ENCODE measurements around the gene LMTK3.
"Not testable (repeated sequence)": the region's sequence is repeated elsewhere in the genome, so short reads cannot be mapped to it uniquely, and the experiment has no call there.

LMTK3 gene

GRCh38 chr19:48530770-48531169 is 19.1 kb upstream of the LMTK3 start:
- H3K9me3 ChIP-seq (ENCODE audit: low read length) = no peaks in the 10 kb centered on the region
- H3K9ac ChIP-seq (ENCODE audit: low read length) = no peak overlapping the region

DNA sequence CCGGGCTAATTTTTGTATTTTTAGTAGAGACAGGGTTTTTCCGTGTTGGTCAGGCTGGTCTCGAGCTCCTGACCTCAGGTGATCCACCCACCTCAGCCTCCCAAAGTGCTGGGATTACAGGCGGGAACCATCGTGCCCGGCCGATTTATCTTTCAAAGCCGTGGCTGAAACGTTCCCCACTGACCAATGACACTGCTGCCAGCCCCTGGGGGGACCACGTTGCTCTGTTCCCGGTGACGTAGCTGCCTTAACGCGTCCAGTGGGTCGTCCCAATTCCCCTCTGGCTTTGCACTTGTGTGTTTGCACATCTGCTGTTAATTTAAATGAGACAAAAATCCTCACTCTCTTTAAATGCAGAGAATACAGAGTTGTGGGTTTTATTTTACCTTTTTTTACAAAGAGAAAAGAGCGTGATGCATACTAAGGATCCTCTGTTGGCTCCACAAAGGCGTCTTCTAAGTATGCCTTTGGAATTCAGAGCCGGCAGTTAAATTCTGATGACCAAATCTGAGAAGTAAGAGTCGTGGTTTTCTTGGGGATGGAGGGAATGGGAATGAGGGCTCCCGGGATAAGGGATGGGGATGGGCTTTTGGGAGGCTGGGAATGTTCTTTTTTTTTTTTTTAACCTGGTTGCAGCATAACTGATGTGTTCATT is 18.6 kb upstream of the LMTK3 start:
- no peaks in the 10 kb centered on the region for H3K9me3 ChIP-seq (ENCODE audit: low read length)
- no peak overlapping the region for H3K27ac ChIP-seq (ENCODE audit: low read depth, low read length)
- no peaks in the 10 kb centered on the region for H3K27me3 ChIP-seq (ENCODE audit: control insufficient read depth in 1 of 2, insufficient read depth in 2 of 2, low read length in 2 of 2)
- H3K36me3 ChIP-seq (ENCODE audit: insufficient read depth, low read length) = no peaks in the 10 kb centered on the region
- H3K4me3 ChIP-seq (ENCODE audit: low read depth in 1 of 2, low read length in 2 of 2) = no peak overlapping the region
- no peak overlapping the region for H3K9ac ChIP-seq (ENCODE audit: low read length)
- no peaks in the 10 kb centered on the region for H3K4me1 ChIP-seq (ENCODE audit: insufficient read depth, low read length)

More at GRCh38 chr19:48530770-48531169, 19.1 kb upstream of the LMTK3 start:
- no peak overlapping the region for H3K27ac ChIP-seq (ENCODE audit: low read depth, low read length)
- no peaks in the 10 kb centered on the region for H3K36me3 ChIP-seq (ENCODE audit: insufficient read depth, low read length)
- H3K4me3 ChIP-seq (ENCODE audit: low read depth in 1 of 2, low read length in 2 of 2) = no peak overlapping the region
- no peaks in the 10 kb centered on the region for H3K4me1 ChIP-seq (ENCODE audit: insufficient read depth, low read length)
- H3K27me3 ChIP-seq (ENCODE audit: control insufficient read depth in 1 of 2, insufficient read depth in 2 of 2, low read length in 2 of 2) = no peaks in the 10 kb centered on the region

DNA sequence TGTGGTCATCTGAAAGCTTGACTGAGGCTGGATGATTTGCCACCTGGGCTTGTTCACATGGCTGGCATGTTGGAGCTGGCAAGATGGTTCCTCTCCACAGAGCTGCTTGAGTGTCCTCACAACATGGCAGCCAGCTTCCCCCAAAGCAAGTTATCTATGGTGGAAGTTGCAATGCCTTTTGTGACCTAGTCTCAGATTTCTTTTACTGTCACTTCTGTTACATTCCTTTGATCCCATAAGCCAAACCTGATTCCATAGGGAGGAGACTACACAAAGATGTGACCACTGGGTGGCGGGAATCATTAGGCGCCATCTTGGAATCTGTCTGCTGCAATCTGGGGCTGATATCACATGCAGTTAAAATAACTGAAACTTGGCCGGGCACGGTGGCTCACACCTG is 17.5 kb upstream of the LMTK3 start:
- H3K9ac ChIP-seq (ENCODE audit: low read length) = no peak overlapping the region
- H3K4me3 ChIP-seq (ENCODE audit: low read depth in 1 of 2, low read length in 2 of 2) = no peak overlapping the region
- H3K36me3 ChIP-seq (ENCODE audit: insufficient read depth, low read length) = no peaks in the 10 kb centered on the region
- no peaks in the 10 kb centered on the region for H3K4me1 ChIP-seq (ENCODE audit: insufficient read depth, low read length)
- H3K9me3 ChIP-seq (ENCODE audit: low read length) = peaks cover 2% of the 10 kb centered on the region
- H3K27ac ChIP-seq (ENCODE audit: low read depth, low read length) = no peak overlapping the region
- no peaks in the 10 kb centered on the region for H3K27me3 ChIP-seq (ENCODE audit: control insufficient read depth in 1 of 2, insufficient read depth in 2 of 2, low read length in 2 of 2)

DNA sequence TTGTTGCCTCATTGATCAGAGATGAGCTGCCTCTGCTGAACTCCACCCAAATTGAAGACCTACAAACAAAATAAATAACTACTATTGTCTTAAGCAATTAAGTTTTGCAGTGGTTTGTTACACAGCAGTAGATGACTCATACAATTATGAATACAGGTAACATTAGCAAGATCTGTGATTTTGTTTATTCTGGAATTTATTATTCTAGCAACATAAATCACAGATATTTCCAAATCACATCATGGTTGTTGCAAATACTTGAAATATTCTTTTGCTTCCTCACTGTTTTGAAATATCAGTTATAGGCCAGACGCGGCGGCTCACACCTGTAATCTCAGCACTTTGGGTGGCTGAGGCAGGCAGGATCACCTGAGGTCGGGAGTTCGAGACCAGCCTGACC is 13.1 kb upstream of the LMTK3 start:
- Histone ChIP-seq H3K4me1 (ENCODE audit: insufficient read depth, low read length) (no peaks in the 10 kb centered on the region), H3K27me3 (ENCODE audit: control insufficient read depth in 1 of 2, insufficient read depth in 2 of 2, low read length in 2 of 2) (no peaks in the 10 kb centered on the region), H3K9me3 (ENCODE audit: low read length) (peaks cover 4% of the 10 kb centered on the region), H3K27ac (ENCODE audit: low read depth, low read length) (no peak overlapping the region), H3K4me3 (ENCODE audit: low read depth in 1 of 2, low read length in 2 of 2) (no peak overlapping the region), H3K36me3 (ENCODE audit: insufficient read depth, low read length) (no peaks in the 10 kb centered on the region), H3K9ac (ENCODE audit: low read length) (no peak overlapping the region)

DNA sequence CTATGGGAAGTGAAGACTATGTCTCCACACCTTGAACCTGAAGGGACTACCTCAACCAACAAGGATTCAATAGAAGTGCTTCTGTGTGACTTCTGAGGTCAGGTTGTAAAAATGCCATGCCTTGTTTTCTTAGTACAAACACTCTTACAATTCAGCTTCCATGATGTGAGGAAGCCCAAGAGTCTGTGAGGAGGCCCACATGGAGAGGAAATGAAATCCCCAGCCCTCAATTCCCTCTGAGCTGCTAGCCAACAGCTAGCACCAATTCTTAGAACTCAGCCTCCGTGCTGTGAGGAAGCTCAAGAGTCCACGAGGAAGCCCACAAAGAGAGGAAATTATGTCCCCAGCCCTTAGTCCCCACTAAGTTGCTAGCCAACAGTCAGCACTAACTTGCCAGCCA is 12.6 kb upstream of the LMTK3 start:
- H3K9ac ChIP-seq (ENCODE audit: low read length) = no peak overlapping the region
- no peaks in the 10 kb centered on the region for H3K4me1 ChIP-seq (ENCODE audit: insufficient read depth, low read length)
- no peak overlapping the region for H3K4me3 ChIP-seq (ENCODE audit: low read depth in 1 of 2, low read length in 2 of 2)
- H3K9me3 ChIP-seq (ENCODE audit: low read length) = peaks cover 4% of the 10 kb centered on the region
- H3K27me3 ChIP-seq (ENCODE audit: control insufficient read depth in 1 of 2, insufficient read depth in 2 of 2, low read length in 2 of 2) = no peaks in the 10 kb centered on the region
- no peaks in the 10 kb centered on the region for H3K36me3 ChIP-seq (ENCODE audit: insufficient read depth, low read length)
- no peak overlapping the region for H3K27ac ChIP-seq (ENCODE audit: low read depth, low read length)

- H3K4me1 ChIP-seq (ENCODE audit: insufficient read depth, low read length) = no peaks in the 10 kb centered on the region
- H3K27ac ChIP-seq (ENCODE audit: low read depth, low read length) = no peak overlapping the region
- H3K36me3 ChIP-seq (ENCODE audit: insufficient read depth, low read length) = no peaks in the 10 kb centered on the region
- peaks cover 4% of the 10 kb centered on the region for H3K9me3 ChIP-seq (ENCODE audit: low read length)
- H3K9ac ChIP-seq (ENCODE audit: low read length) = no peak overlapping the region
- no peaks in the 10 kb centered on the region for H3K27me3 ChIP-seq (ENCODE audit: control insufficient read depth in 1 of 2, insufficient read depth in 2 of 2, low read length in 2 of 2)
- H3K4me3 ChIP-seq (ENCODE audit: low read depth in 1 of 2, low read length in 2 of 2) = no peak overlapping the region
Observed at GRCh38 chr19:48520134-48520533, 8.5 kb upstream of the LMTK3 start.

- H3K36me3 ChIP-seq (ENCODE audit: insufficient read depth, low read length); H3K4me3 ChIP-seq (ENCODE audit: low read depth in 1 of 2, low read length in 2 of 2); H3K27ac ChIP-seq (ENCODE audit: low read depth, low read length); H3K27me3 ChIP-seq (ENCODE audit: control insufficient read depth in 1 of 2, insufficient read depth in 2 of 2, low read length in 2 of 2); H3K9me3 ChIP-seq (ENCODE audit: low read length); H3K9ac ChIP-seq (ENCODE audit: low read length); H3K4me1 ChIP-seq (ENCODE audit: insufficient read depth, low read length): not testable (repeated sequence)
Observed at GRCh38 chr19:48519426-48519825, 7.8 kb upstream of the LMTK3 start.

DNA sequence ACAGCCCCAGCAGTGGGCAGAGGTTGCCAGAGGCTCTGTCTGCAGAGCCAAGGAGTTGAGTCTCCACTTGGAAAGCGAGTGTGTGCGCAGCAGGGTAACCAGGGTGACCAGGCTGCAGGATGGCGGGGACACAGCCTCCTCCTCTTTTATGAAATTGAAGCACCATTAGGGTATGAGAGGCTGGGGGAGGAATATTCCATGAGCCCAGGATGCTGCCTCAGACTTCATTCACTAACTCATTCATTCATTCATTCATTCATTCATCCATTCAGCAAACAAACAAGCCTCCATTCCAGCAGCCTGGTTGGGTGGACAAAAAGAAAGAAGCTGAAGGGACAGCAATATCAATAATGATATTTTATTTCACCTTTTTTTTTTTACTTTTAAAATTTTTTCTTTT is 6.6 kb upstream of the LMTK3 start:
- Histone ChIP-seq H3K27me3 (ENCODE audit: control insufficient read depth in 1 of 2, insufficient read depth in 2 of 2, low read length in 2 of 2) (peaks cover 5 to 9% of the 10 kb centered on the region in 2 donors), H3K4me3 (ENCODE audit: low read depth in 1 of 2, low read length in 2 of 2) (no peak overlapping the region), H3K36me3 (ENCODE audit: insufficient read depth, low read length) (no peaks in the 10 kb centered on the region), H3K9ac (ENCODE audit: low read length) (no peak overlapping the region), H3K9me3 (ENCODE audit: low read length) (no peaks in the 10 kb centered on the region), H3K27ac (ENCODE audit: low read depth, low read length) (no peak overlapping the region), H3K4me1 (ENCODE audit: insufficient read depth, low read length) (peaks cover 3% of the 10 kb centered on the region)

DNA sequence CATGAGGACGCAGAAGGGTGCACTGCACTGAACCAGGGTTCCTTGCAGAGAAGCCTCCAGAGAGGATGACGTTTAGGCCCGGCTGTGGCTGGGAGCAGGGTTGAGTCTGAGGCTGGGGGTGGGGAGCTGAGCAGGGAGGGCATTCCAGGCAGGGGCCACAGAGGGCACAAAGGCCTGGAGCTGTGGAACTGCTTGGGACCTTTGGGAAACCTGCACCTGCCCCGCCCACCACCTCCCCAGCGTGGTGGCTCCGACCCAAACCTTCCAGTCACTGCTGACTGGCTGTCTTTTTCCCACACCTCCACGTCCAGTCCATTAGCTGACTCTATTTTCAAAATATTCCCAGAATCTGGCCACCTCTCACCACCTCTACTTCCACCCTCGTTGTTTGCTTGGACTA is 4.9 kb upstream of the LMTK3 start:
- Histone ChIP-seq H3K4me3 (ENCODE audit: low read depth in 1 of 2, low read length in 2 of 2) (no peak overlapping the region), H3K27me3 (ENCODE audit: control insufficient read depth in 1 of 2, insufficient read depth in 2 of 2, low read length in 2 of 2) (peaks cover 18 to 25% of the 10 kb centered on the region in 2 donors), H3K27ac (ENCODE audit: low read depth, low read length) (no peak overlapping the region), H3K9me3 (ENCODE audit: low read length) (no peaks in the 10 kb centered on the region), H3K9ac (ENCODE audit: low read length) (no peak overlapping the region), H3K4me1 (ENCODE audit: insufficient read depth, low read length) (peaks cover 3% of the 10 kb centered on the region), H3K36me3 (ENCODE audit: insufficient read depth, low read length) (no peaks in the 10 kb centered on the region)

- Histone ChIP-seq H3K27me3 (ENCODE audit: control insufficient read depth in 1 of 2, insufficient read depth in 2 of 2, low read length in 2 of 2) (peaks cover 18 to 42% of the 10 kb centered on the region in 2 donors), H3K27ac (ENCODE audit: low read depth, low read length) (no peak overlapping the region), H3K9me3 (ENCODE audit: low read length) (no peaks in the 10 kb centered on the region), H3K4me1 (ENCODE audit: insufficient read depth, low read length) (peaks cover 10% of the 10 kb centered on the region), H3K4me3 (ENCODE audit: low read depth in 1 of 2, low read length in 2 of 2) (no peak overlapping the region), H3K36me3 (ENCODE audit: insufficient read depth, low read length) (no peaks in the 10 kb centered on the region), H3K9ac (ENCODE audit: low read length) (no peak overlapping the region)
Observed at GRCh38 chr19:48514123-48514458, 2.5 kb upstream of the LMTK3 start.

DNA sequence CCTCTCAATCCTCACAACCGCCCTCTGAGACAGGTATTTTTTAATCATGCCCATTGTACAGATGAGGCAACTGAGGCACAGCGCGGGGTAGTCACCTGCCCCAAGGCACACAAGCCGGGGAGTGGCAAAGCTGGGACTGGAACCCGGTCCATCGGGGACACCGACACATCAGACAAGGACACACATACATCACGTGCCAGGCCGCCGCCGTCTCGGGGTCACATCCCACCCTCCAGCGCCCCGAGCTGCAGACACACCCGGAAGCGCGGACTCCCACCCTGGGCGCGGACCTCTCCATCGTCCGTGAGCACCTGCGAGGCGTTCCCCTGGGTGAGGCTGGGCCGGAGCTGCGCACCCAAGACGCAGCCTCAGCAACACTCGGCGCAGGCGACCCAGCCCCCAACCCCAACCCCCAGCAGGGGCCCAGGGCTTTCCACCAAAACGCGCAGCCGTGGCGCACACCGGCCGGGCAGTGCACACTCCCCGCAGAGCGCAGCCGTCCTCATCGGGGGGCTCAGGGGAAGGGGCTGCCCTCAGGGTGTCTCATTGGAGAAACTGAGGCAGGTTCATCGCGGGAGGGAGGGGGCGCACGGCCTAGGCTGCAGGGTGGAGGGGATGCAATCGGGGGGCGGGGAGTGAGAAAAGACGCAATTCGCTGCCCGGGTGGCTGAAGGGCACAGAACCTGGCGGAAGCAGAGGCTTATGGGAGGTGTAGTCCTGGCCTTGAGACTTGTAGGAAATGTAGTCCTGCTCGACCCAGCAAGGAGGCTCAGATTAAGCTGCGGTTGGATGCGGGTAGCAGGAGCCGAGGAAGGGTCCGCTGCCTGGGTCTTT is 1.9 kb upstream of the LMTK3 start:
- H3K36me3 ChIP-seq (ENCODE audit: insufficient read depth, low read length) = no peaks in the 10 kb centered on the region
- H3K9ac ChIP-seq (ENCODE audit: low read length) = no peak overlapping the region
- H3K4me1 ChIP-seq (ENCODE audit: insufficient read depth, low read length) = peaks cover 10% of the 10 kb centered on the region
- peaks cover 18 to 42% of the 10 kb centered on the region in 2 donors for H3K27me3 ChIP-seq (ENCODE audit: control insufficient read depth in 1 of 2, insufficient read depth in 2 of 2, low read length in 2 of 2)
- H3K27ac ChIP-seq (ENCODE audit: low read depth, low read length) = no peak overlapping the region
- H3K9me3 ChIP-seq (ENCODE audit: low read length) = no peaks in the 10 kb centered on the region
- peak overlapping the region; percentile 46 to 53 for H3K4me3 ChIP-seq (ENCODE audit: low read depth in 1 of 2, low read length in 2 of 2)

Data from muscle layer of colon (tissue), 2 donors.